Activated CD8-positive, alpha-beta memory T cell treated with anti-CD3 and anti-CD28 coated beads, Interleukin-2, amount 10 ng/mL, durations not matched to agents 7 days and 5 days (primary cell): ENCODE data around the gene C20orf204. TPM values are rescaled to one million over a fixed set of nuclear protein-coding genes. Genes with fewer than 3 reads are reported as not detected.

Experiments used
- ATAC-seq: fragments of 150-1000 bp; cut with Tn5 transposase; one replicate; pipeline ENCODE4 v1.10.0; 2021; ENCODE audit warnings: moderate library complexity
- CTCF ChIA-PET: fragments of 350-600 bp; sonication (Branson Sonifier 250); formaldehyde crosslinking; loops from one replicate; lab custom pipeline; 2021; ENCODE audit warnings: antibody characterized with exemption; lab: Charles Lee
- DNase-seq: peaks from one replicate; pipeline ENCODE4 v3.0.0-alpha.2; 2020
- H3K27ac Mint-ChIP-seq: one replicate; pipeline ENCODE4 v1.8.0; 2021; ENCODE audit warnings: mild to moderate bottlenecking, mixed read lengths
- H3K27me3 Mint-ChIP-seq: one replicate; pipeline ENCODE4 v1.8.0; 2021; ENCODE audit warnings: mixed read lengths
- H3K36me3 Mint-ChIP-seq: one replicate; pipeline ENCODE4 v1.8.0; 2021; ENCODE audit warnings: mild to moderate bottlenecking, mixed read lengths
- H3K4me1 Mint-ChIP-seq: one replicate; pipeline ENCODE4 v1.8.0; 2021; ENCODE audit warnings: mixed read lengths
- H3K4me3 Mint-ChIP-seq: one replicate; pipeline ENCODE4 v1.8.0; 2021; ENCODE audit warnings: mild to moderate bottlenecking, moderate library complexity, mixed read lengths
- H3K9me3 Mint-ChIP-seq: one replicate; pipeline ENCODE4 v1.8.0; 2022; ENCODE audit warnings: low read depth, mixed read lengths
- total RNA-seq, 2 experiments: library from RNA; stranded (reverse); gene quantifications; one replicate each; pipeline ENCODE4 v1.2.3, GENCODE V29; 2021

C20orf204 gene
- total RNA-seq, 2 experiments from 2014 or later = 17.5 to 19.0 TPM

GRCh38 chr20:64032706-64033624 is 3.0 kb upstream of the C20orf204 start:
- CTCF ChIA-PET = interaction anchor here (1.1 to 2.6 kb wide), 4 partner anchors 51 to 87 kb away, joined by 3 to 17 read pairs (median 6); partner anchors contain the start of genes LKAAEAR1 and PRPF6
- peak overlapping the region; percentile 95 for H3K27ac Mint-ChIP-seq
- H3K36me3 Mint-ChIP-seq = peaks cover 16% of the 10 kb centered on the region
- no peaks in the 10 kb centered on the region for H3K9me3 Mint-ChIP-seq
- H3K4me3 Mint-ChIP-seq = no peak overlapping the region
- peaks cover 54% of the 10 kb centered on the region for H3K4me1 Mint-ChIP-seq
- H3K27me3 Mint-ChIP-seq = no peaks in the 10 kb centered on the region
- DNase-seq = no peak
- ATAC-seq = no peak

GRCh38 chr20:64033981-64034493 is 1.9 kb upstream of the C20orf204 start:
- CTCF ChIA-PET = interaction anchor here (0.7 to 2.6 kb wide), 5 partner anchors 50 to 86 kb away, joined by 3 to 17 read pairs (median 5); partner anchors contain the start of genes LKAAEAR1 and PRPF6
- peaks cover 54% of the 10 kb centered on the region for H3K4me1 Mint-ChIP-seq
- peaks cover 13% of the 10 kb centered on the region for H3K36me3 Mint-ChIP-seq
- peak overlapping the region; percentile 95 for H3K27ac Mint-ChIP-seq
- no peak for DNase-seq
- H3K9me3 Mint-ChIP-seq = no peaks in the 10 kb centered on the region
- H3K27me3 Mint-ChIP-seq = no peaks in the 10 kb centered on the region
- no peak for ATAC-seq
- no peak overlapping the region for H3K4me3 Mint-ChIP-seq

- Mint-ChIP-seq H3K27me3 (no peaks in the 10 kb centered on the region), H3K4me1 (peaks cover 66% of the 10 kb centered on the region), H3K4me3 (peak overlapping the region; percentile 71), H3K27ac (peak overlapping the region; percentile 95), H3K9me3 (no peaks in the 10 kb centered on the region), H3K36me3 (peaks cover 3% of the 10 kb centered on the region)
- peak; percentile 40 for ATAC-seq
- peak; percentile 90 for DNase-seq
- CTCF ChIA-PET = interaction anchor here (1.7 to 7.1 kb wide), 4 partner anchors 25 to 85 kb away, joined by 5 to 190 read pairs (median 6); partner anchors contain the start of genes PRPF6 and SAMD10
Measured at GRCh38 chr20:64035066-64035932, 683 bp upstream of the C20orf204 start.

GRCh38 chr20:64036346-64037198 is 590 bp downstream of the C20orf204 start:
- Mint-ChIP-seq H3K27ac (peak overlapping the region; percentile 95), H3K4me3 (peak overlapping the region; percentile 71), H3K4me1 (peaks cover 77% of the 10 kb centered on the region), H3K9me3 (no peaks in the 10 kb centered on the region), H3K27me3 (peaks cover 2% of the 10 kb centered on the region), H3K36me3 (peaks cover 3% of the 10 kb centered on the region)
- CTCF ChIA-PET = interaction anchor here (0.8 to 9.8 kb wide), 10 partner anchors 12 to 249 kb away, joined by 3 to 190 read pairs (median 6); partner anchors contain the start of genes LKAAEAR1, PRPF6, SAMD10 and TCEA2
- no peak for ATAC-seq
- DNase-seq = peak; percentile 79

GRCh38 chr20:64037199-64037497 is 1.2 kb downstream of the C20orf204 start:
- DNase-seq (no peak), ATAC-seq (no peak)
- H3K4me1 Mint-ChIP-seq = peaks cover 83% of the 10 kb centered on the region
- H3K27me3 Mint-ChIP-seq = peaks cover 2% of the 10 kb centered on the region
- H3K9me3 Mint-ChIP-seq = no peaks in the 10 kb centered on the region
- CTCF ChIA-PET = interaction anchor here (0.8 to 9.8 kb wide), 11 partner anchors 11 to 249 kb away, joined by 3 to 190 read pairs (median 7); partner anchors contain the start of genes LKAAEAR1, PRPF6, SAMD10 and TCEA2
- H3K4me3 Mint-ChIP-seq = peak overlapping the region; percentile 71
- H3K27ac Mint-ChIP-seq = peak overlapping the region; percentile 95
- H3K36me3 Mint-ChIP-seq = peaks cover 3% of the 10 kb centered on the region

- peak overlapping the region; percentile 71 for H3K4me3 Mint-ChIP-seq
- H3K36me3 Mint-ChIP-seq = peaks cover 3% of the 10 kb centered on the region
- H3K27me3 Mint-ChIP-seq = peaks cover 2% of the 10 kb centered on the region
- DNase-seq (peak; percentile 77), ATAC-seq (no peak)
- H3K27ac Mint-ChIP-seq = peak overlapping the region; percentile 95
- CTCF ChIA-PET = interaction anchor here (0.6 to 9.8 kb wide), 37 partner anchors 8 to 500 kb away, joined by 3 to 190 read pairs (median 8); partner anchors contain the start of genes LIME1, LKAAEAR1, OPRL1 and PCMTD2
- H3K4me1 Mint-ChIP-seq = peaks cover 80% of the 10 kb centered on the region
- H3K9me3 Mint-ChIP-seq = no peaks in the 10 kb centered on the region
Measured at GRCh38 chr20:64037498-64038213, 1.7 kb downstream of the C20orf204 start.

GRCh38 chr20:64038224-64038564 is 2.2 kb downstream of the C20orf204 start:
- Mint-ChIP-seq H3K27me3 (peaks cover 2% of the 10 kb centered on the region), H3K9me3 (no peaks in the 10 kb centered on the region), H3K4me1 (peaks cover 76% of the 10 kb centered on the region), H3K36me3 (peaks cover 3% of the 10 kb centered on the region), H3K27ac (peak overlapping the region; percentile 95), H3K4me3 (peak overlapping the region; percentile 71)
- DNase-seq = no peak
- CTCF ChIA-PET = interaction anchor here (0.5 to 9.8 kb wide), 45 partner anchors 8 to 522 kb away, joined by 3 to 190 read pairs (median 7); partner anchors contain the start of genes LIME1, LKAAEAR1, OPRL1 and PCMTD2
- ATAC-seq = peak; percentile 37

- CTCF ChIA-PET = interaction anchor here (0.5 to 9.8 kb wide), 50 partner anchors 8 to 815 kb away, joined by 3 to 190 read pairs (median 7); partner anchors contain the start of genes LIME1, LKAAEAR1, OPRL1 and PCMTD2
- H3K9me3 Mint-ChIP-seq = no peaks in the 10 kb centered on the region
- ATAC-seq (peak; percentile 66), DNase-seq (peak; percentile 86)
- H3K27ac Mint-ChIP-seq = peak overlapping the region; percentile 68
- peak overlapping the region; percentile 71 for H3K4me3 Mint-ChIP-seq
- peaks cover 70% of the 10 kb centered on the region for H3K4me1 Mint-ChIP-seq
- H3K36me3 Mint-ChIP-seq = peaks cover 2% of the 10 kb centered on the region
- H3K27me3 Mint-ChIP-seq = peaks cover 2% of the 10 kb centered on the region
Measured at GRCh38 chr20:64038565-64039292, 2.7 kb downstream of the C20orf204 start.

GRCh38 chr20:64039293-64040160 is 3.5 kb downstream of the C20orf204 start:
- Mint-ChIP-seq H3K27ac (peak overlapping the region; percentile 68), H3K4me3 (peak overlapping the region; percentile 71), H3K4me1 (peaks cover 62% of the 10 kb centered on the region), H3K36me3 (no peaks in the 10 kb centered on the region), H3K9me3 (no peaks in the 10 kb centered on the region), H3K27me3 (peaks cover 2% of the 10 kb centered on the region)
- DNase-seq (no peak), ATAC-seq (no peak)
- CTCF ChIA-PET = interaction anchor here (0.6 to 9.8 kb wide), 38 partner anchors 12 to 815 kb away, joined by 3 to 190 read pairs (median 8); partner anchors contain the start of genes LKAAEAR1, OPRL1, PCMTD2 and PRPF6
